ENCODE measurements around the gene ERF. TPM values are rescaled to one million over a fixed set of nuclear protein-coding genes. Genes with fewer than 3 reads are reported as not detected.

Gene ERF
- total and polyA plus RNA-seq, 4 experiments from 2014 or later: 2.7 to 39.9 (median 21.1) TPM

- Mint-ChIP-seq H3K9me3 (peaks cover 0 to 3% (median 0%) of the 10 kb centered on the region in 8 donors), H3K4me3 (peak overlapping the region; percentile 96 to 100 (median 98)), H3K36me3 (peaks cover 13 to 36% of the 10 kb centered on the region in 2 donors), H3K27me3 (no peaks in the 10 kb centered on the region), H3K4me1 (peaks cover 32 to 62% (median 47%) of the 10 kb centered on the region in 4 donors), H3K27ac (peak overlapping the region; percentile 94 to 99 (median 98))
- Histone ChIP-seq H3K27ac (ENCODE audit: low read depth, low read length) (peak overlapping the region; percentile 77), H3K4me1 (ENCODE audit: insufficient read depth, low read length) (peaks cover 39% of the 10 kb centered on the region), H3K4me3 (ENCODE audit: low read length in 2 of 2) (peak overlapping the region; percentile 82 to 86), H3K36me3 (ENCODE audit: insufficient read depth, low read length) (peaks cover 16% of the 10 kb centered on the region), H3K27me3 (ENCODE audit: insufficient read depth, low read length) (no peaks in the 10 kb centered on the region), H3K9me3 (ENCODE audit: control insufficient read depth in 1 of 2, low read length in 2 of 2) (no peaks in the 10 kb centered on the region)
- no peak for DNase-seq
- intact Hi-C loops (cut with micrococcal nuclease): loop anchor here (1.0 kb wide), 2 partner anchors 22 to 43 kb away; partner anchors contain the start of gene GSK3A
- ChIA-PET POLR2A (ENCODE audit: partially characterized antibody) (interaction anchor here (0.9 to 9.7 kb wide), 7 partner anchors 10 to 44 kb away, joined by 4 to 149 read pairs (median 5); partner anchors contain the start of gene GSK3A), CTCF (ENCODE audit: partially characterized antibody) (interaction anchor here (1.0 to 1.6 kb wide), 3 partner anchors 14 to 23 kb away, joined by 3 to 8 read pairs (median 4); no protein-coding TSS in a partner anchor)
These were observed 34.2 kb downstream of the ERF start for GRCh38 chr19:42220751-42221097.

- H3K4me3 Mint-ChIP-seq: peak within 1 kb of the TSS; percentile 96 to 100 (median 98)
- Histone ChIP-seq H3K4me3 (ENCODE audit: low read length in 2 of 2) (peak within 1 kb of the TSS; percentile 82 to 86), H3K36me3 (ENCODE audit: insufficient read depth, low read length) (peaks cover 11% of the 10 kb centered on the region), H3K9me3 (ENCODE audit: control insufficient read depth in 1 of 2, low read length in 2 of 2) (no peaks in the 10 kb centered on the region), H3K27ac (ENCODE audit: low read depth, low read length) (peak within 1 kb of the TSS; percentile 77), H3K4me1 (ENCODE audit: insufficient read depth, low read length) (peaks cover 45% of the 10 kb centered on the region), H3K27me3 (ENCODE audit: insufficient read depth, low read length) (no peaks in the 10 kb centered on the region)
- peaks cover 0 to 3% (median 0%) of the 10 kb centered on the region in 8 donors for H3K9me3 Mint-ChIP-seq
- DNase-seq: peak; percentile 95 to 97 (median 97)
- no peaks in the 10 kb centered on the region for H3K27me3 Mint-ChIP-seq
- peaks cover 39 to 69% (median 53%) of the 10 kb centered on the region in 4 donors for H3K4me1 Mint-ChIP-seq
- H3K36me3 Mint-ChIP-seq: peaks cover 13 to 40% of the 10 kb centered on the region in 2 donors
- H3K27ac Mint-ChIP-seq: peak within 1 kb of the TSS; percentile 94 to 99 (median 98)
- ChIA-PET CTCF (ENCODE audit: partially characterized antibody) (interaction anchor here (0.7 to 1.6 kb wide), 7 partner anchors 15 to 88 kb away, joined by 3 to 8 read pairs (median 4); partner anchors contain the start of gene POU2F2), POLR2A (ENCODE audit: partially characterized antibody) (interaction anchor here (0.9 to 9.7 kb wide), 11 partner anchors 10 to 1376 kb away, joined by 3 to 149 read pairs (median 4); partner anchors contain the start of genes ARHGEF1, GSK3A, IRGQ and ZNF574)
- intact Hi-C loops (cut with micrococcal nuclease): loop anchor here (1.0 kb wide), 2 partner anchors 22 to 43 kb away; partner anchors contain the start of gene GSK3A
These were observed 34.8 kb downstream of the ERF start, which contains the start of gene ZNF526 for GRCh38 chr19:42219812-42220750. ZNF526 (plus strand) TSS chr19:42220312; CDS start chr19:42224404, 4,092 bp downstream.

- H3K4me1 Mint-ChIP-seq: peaks cover 53 to 84% (median 72%) of the 10 kb centered on the region in 4 donors
- peaks cover 0 to 6% (median 0%) of the 10 kb centered on the region in 8 donors for H3K9me3 Mint-ChIP-seq
- peak; percentile 99 to 100 (median 100) for DNase-seq
- Histone ChIP-seq H3K4me1 (ENCODE audit: insufficient read depth, low read length) (peaks cover 68% of the 10 kb centered on the region), H3K36me3 (ENCODE audit: insufficient read depth, low read length) (peaks cover 24% of the 10 kb centered on the region), H3K4me3 (ENCODE audit: low read length in 2 of 2) (peak within 1 kb of the TSS; percentile 96 to 97), H3K9me3 (ENCODE audit: control insufficient read depth in 1 of 2, low read length in 2 of 2) (no peaks in the 10 kb centered on the region), H3K27ac (ENCODE audit: low read depth, low read length) (peak within 1 kb of the TSS; percentile 90), H3K27me3 (ENCODE audit: insufficient read depth, low read length) (no peaks in the 10 kb centered on the region)
- peaks cover 27 to 48% of the 10 kb centered on the region in 2 donors for H3K36me3 Mint-ChIP-seq
- peak within 1 kb of the TSS; percentile 92 to 100 (median 98) for H3K27ac Mint-ChIP-seq
- intact Hi-C loops (cut with micrococcal nuclease): loop anchor here (1.0 kb wide), 6 partner anchors 18 to 142 kb away; partner anchors contain the start of genes ERF and POU2F2
- peak within 1 kb of the TSS; percentile 90 to 98 (median 94) for H3K4me3 Mint-ChIP-seq
- POLR2A ChIA-PET (ENCODE audit: partially characterized antibody): interaction anchor here (0.7 to 9.7 kb wide), 13 partner anchors 9 to 96 kb away, joined by 3 to 149 read pairs (median 6); partner anchors contain the start of gene GSK3A
- H3K27me3 Mint-ChIP-seq: no peaks in the 10 kb centered on the region
- CTCF ChIA-PET (ENCODE audit: partially characterized antibody): interaction anchor here (0.7 to 2.6 kb wide), 4 partner anchors 14 to 85 kb away, joined by 3 to 17 read pairs (median 3); no protein-coding TSS in a partner anchor
These were observed 37.1 kb downstream of the ERF start, which contains the start of gene DEDD2 for GRCh38 chr19:42217520-42218437. DEDD2 (minus strand) TSS chr19:42217677; CDS start chr19:42217007, 670 bp downstream.

DNA sequence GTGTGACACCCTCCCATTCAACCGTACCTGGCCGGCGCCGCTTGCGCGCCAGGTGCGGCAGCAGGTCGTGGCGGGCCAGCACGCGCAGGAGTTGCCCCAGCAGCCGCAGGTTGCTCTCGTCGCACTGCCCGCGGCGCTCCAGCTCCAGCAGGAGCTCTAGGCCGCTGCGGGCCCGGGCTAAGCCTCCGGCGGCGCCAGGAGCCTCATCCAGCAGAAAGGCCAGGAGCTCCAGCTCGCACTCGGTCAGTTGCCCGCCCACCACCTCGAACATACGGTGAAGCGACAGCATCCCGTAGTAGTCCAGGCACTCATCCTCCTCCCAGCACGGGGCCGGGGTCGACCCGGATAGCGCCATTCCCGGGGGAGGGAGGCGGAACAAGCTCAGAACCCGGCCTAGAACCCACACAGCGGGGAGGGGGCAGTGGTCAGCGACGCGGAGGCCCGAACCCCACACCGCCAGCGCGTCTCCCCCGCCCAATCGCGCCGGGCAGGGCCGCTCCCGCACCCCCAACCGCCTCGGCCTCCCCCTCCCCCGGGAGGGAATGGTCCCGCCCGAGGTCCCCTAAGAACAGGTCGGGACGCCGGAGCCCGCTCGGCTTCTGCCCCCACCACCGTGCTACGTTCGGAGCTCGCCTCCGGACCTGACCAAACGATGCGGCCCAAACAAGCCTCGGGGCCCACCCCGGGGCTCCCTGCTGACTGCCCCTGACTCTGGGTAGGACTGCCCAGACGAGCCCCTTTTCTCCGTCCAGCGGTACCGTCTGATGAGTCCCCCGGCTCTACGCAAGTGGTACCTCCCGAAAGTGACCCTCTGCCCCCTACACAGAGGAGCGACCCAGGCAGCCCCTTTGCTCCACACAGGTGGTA is 38.0 kb downstream of the ERF start:
- H3K27me3 Mint-ChIP-seq: no peaks in the 10 kb centered on the region
- DNase-seq: no peak
- intact Hi-C loops (cut with micrococcal nuclease): loop anchor here (1.0 kb wide), 6 partner anchors 18 to 142 kb away; partner anchors contain the start of genes ERF and POU2F2
- Histone ChIP-seq H3K4me1 (ENCODE audit: insufficient read depth, low read length) (peaks cover 74% of the 10 kb centered on the region), H3K27ac (ENCODE audit: low read depth, low read length) (peak overlapping the region; percentile 90), H3K4me3 (ENCODE audit: low read length in 2 of 2) (peak overlapping the region; percentile 96 to 97), H3K9me3 (ENCODE audit: control insufficient read depth in 1 of 2, low read length in 2 of 2) (no peaks in the 10 kb centered on the region), H3K27me3 (ENCODE audit: insufficient read depth, low read length) (no peaks in the 10 kb centered on the region), H3K36me3 (ENCODE audit: insufficient read depth, low read length) (peaks cover 31% of the 10 kb centered on the region)
- H3K27ac Mint-ChIP-seq: peak overlapping the region; percentile 92 to 100 (median 98)
- H3K4me1 Mint-ChIP-seq: peaks cover 51 to 81% (median 70%) of the 10 kb centered on the region in 4 donors
- H3K36me3 Mint-ChIP-seq: peaks cover 28 to 45% of the 10 kb centered on the region in 2 donors
- CTCF ChIA-PET (ENCODE audit: partially characterized antibody): interaction anchor here (0.6 to 2.7 kb wide), 8 partner anchors 13 to 84 kb away, joined by 3 to 17 read pairs (median 4); partner anchors contain the start of gene GSK3A
- peaks cover 0 to 6% (median 0%) of the 10 kb centered on the region in 8 donors for H3K9me3 Mint-ChIP-seq
- POLR2A ChIA-PET (ENCODE audit: partially characterized antibody): interaction anchor here (0.7 to 9.7 kb wide), 16 partner anchors 9 to 95 kb away, joined by 3 to 149 read pairs (median 4); partner anchors contain the start of genes ERF and GSK3A
- H3K4me3 Mint-ChIP-seq: peak overlapping the region; percentile 90 to 98 (median 94)

DNA sequence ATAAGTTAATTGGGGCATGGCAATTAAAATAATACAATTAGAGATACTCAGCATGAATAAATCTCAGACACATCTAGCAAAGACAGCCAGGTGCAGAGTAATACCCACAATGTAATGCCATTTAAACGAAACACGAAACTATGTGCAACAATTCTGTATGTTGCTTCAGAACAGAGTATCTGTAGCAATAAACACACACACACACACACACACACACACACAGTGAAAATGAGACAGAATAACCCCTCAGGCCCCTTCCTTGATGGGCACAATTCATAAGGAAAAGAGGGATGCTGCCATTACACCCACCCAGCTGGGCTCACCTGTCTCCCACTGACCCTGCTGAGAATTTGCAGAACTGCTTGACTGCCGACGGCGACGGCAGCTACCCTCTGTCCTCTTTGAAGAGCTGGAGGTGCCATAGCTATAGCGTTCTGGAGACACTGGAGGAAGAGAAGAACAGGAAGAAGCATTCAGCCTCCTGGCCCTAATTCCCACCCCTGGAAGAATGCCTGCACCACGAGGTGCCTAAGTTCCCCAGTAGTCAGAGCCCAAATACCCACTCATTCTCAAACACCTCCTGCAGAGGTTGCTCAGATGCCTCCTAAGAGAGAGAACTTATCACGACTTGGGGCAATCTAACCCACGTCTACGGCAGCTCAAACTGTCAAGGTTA is 40.0 kb downstream of the ERF start:
- Mint-ChIP-seq H3K4me1 (peaks cover 46 to 69% (median 63%) of the 10 kb centered on the region in 4 donors), H3K27ac (peak overlapping the region; percentile 77 to 97 (median 87)), H3K27me3 (no peaks in the 10 kb centered on the region), H3K36me3 (peaks cover 30 to 46% of the 10 kb centered on the region in 2 donors), H3K9me3 (peaks cover 0 to 6% (median 0%) of the 10 kb centered on the region in 8 donors), H3K4me3 (peak overlapping the region; percentile 90 to 98 (median 94))
- Histone ChIP-seq H3K27ac (ENCODE audit: low read depth, low read length) (peak overlapping the region; percentile 90), H3K4me3 (ENCODE audit: low read length in 2 of 2) (no peak overlapping the region), H3K36me3 (ENCODE audit: insufficient read depth, low read length) (peaks cover 40% of the 10 kb centered on the region), H3K9me3 (ENCODE audit: control insufficient read depth in 1 of 2, low read length in 2 of 2) (no peaks in the 10 kb centered on the region), H3K27me3 (ENCODE audit: insufficient read depth, low read length) (no peaks in the 10 kb centered on the region), H3K4me1 (ENCODE audit: insufficient read depth, low read length) (peaks cover 71% of the 10 kb centered on the region)
- ChIA-PET POLR2A (ENCODE audit: partially characterized antibody) (interaction anchor here (0.5 to 9.7 kb wide), 4 partner anchors 14 to 92 kb away, joined by 3 to 149 read pairs (median 52); partner anchors contain the start of gene GSK3A), CTCF (ENCODE audit: partially characterized antibody) (interaction anchor here (0.7 to 2.7 kb wide), 7 partner anchors 11 to 132 kb away, joined by 3 to 17 read pairs (median 5); partner anchors contain the start of gene GSK3A)
- no peak for DNase-seq
- intact Hi-C loops (cut with micrococcal nuclease): no loop called here
